ENCODE data around the gene MTMR12. TPM values are rescaled to one million over a fixed set of nuclear protein-coding genes. Genes with fewer than 3 reads are reported as not detected.
A peak's percentile ranks its signal among the peaks of the same experiment; 100 is the strongest.

The MTMR12 gene

GRCh38 chr5:32202394-32202793 is 110.3 kb downstream of the MTMR12 start:
- Histone ChIP-seq H3K9ac (ENCODE audit: low read depth, low read length) (no peak overlapping the region), H3K4me2 (ENCODE audit: low read length) (no peak overlapping the region), H3K27me3 (ENCODE audit: control insufficient read depth, insufficient read depth, low read length) (peaks cover 5% of the 10 kb centered on the region), H3K4me3 (ENCODE audit: low read length) (no peak overlapping the region), H3K9me3 (replicated peaks; ENCODE audit: low read length) (no peaks in the 10 kb centered on the region), H3K4me1 (ENCODE audit: control insufficient read depth, insufficient read depth, low read length) (peaks cover 10% of the 10 kb centered on the region), H3K36me3 (ENCODE audit: insufficient read depth, low read length) (no peaks in the 10 kb centered on the region)

GRCh38 chr5:32201122-32201753 is 111.5 kb downstream of the MTMR12 start:
- H3K4me3 ChIP-seq (ENCODE audit: low read length) = no peak overlapping the region
- H3K27me3 ChIP-seq (ENCODE audit: control insufficient read depth, insufficient read depth, low read length) = peaks cover 5% of the 10 kb centered on the region
- peaks cover 10% of the 10 kb centered on the region for H3K4me1 ChIP-seq (ENCODE audit: control insufficient read depth, insufficient read depth, low read length)
- H3K36me3 ChIP-seq (ENCODE audit: insufficient read depth, low read length) = no peaks in the 10 kb centered on the region
- H3K9ac ChIP-seq (ENCODE audit: low read depth, low read length) = no peak overlapping the region
- no peak overlapping the region for H3K4me2 ChIP-seq (ENCODE audit: low read length)
- H3K9me3 ChIP-seq (replicated peaks; ENCODE audit: low read length) = no peaks in the 10 kb centered on the region

GRCh38 chr5:32197032-32197431 is 115.7 kb downstream of the MTMR12 start:
- no peak overlapping the region for H3K9ac ChIP-seq (ENCODE audit: low read depth, low read length)
- H3K4me3 ChIP-seq (ENCODE audit: low read length) = no peak overlapping the region
- no peaks in the 10 kb centered on the region for H3K9me3 ChIP-seq (replicated peaks; ENCODE audit: low read length)
- no peaks in the 10 kb centered on the region for H3K36me3 ChIP-seq (ENCODE audit: insufficient read depth, low read length)
- no peak overlapping the region for H3K4me2 ChIP-seq (ENCODE audit: low read length)
- H3K27me3 ChIP-seq (ENCODE audit: control insufficient read depth, insufficient read depth, low read length) = no peaks in the 10 kb centered on the region
- H3K4me1 ChIP-seq (ENCODE audit: control insufficient read depth, insufficient read depth, low read length) = peaks cover 20% of the 10 kb centered on the region

- Histone ChIP-seq H3K36me3 (ENCODE audit: insufficient read depth, low read length) (no peaks in the 10 kb centered on the region), H3K4me3 (ENCODE audit: low read length) (no peak overlapping the region)
Measured at GRCh38 chr5:32195265-32195664, 117.5 kb downstream of the MTMR12 start.

GRCh38 chr5:32193591-32193990 is 119.1 kb downstream of the MTMR12 start:
- H3K4me1 ChIP-seq (ENCODE audit: control insufficient read depth, insufficient read depth, low read length) = peaks cover 11% of the 10 kb centered on the region
- peak overlapping the region; percentile 75 for H3K4me2 ChIP-seq (ENCODE audit: low read length)
- no peaks in the 10 kb centered on the region for H3K36me3 ChIP-seq (ENCODE audit: insufficient read depth, low read length)
- peak overlapping the region; percentile 53 for H3K4me3 ChIP-seq (ENCODE audit: low read length)
- no peaks in the 10 kb centered on the region for H3K9me3 ChIP-seq (replicated peaks; ENCODE audit: low read length)
- H3K9ac ChIP-seq (ENCODE audit: low read depth, low read length) = no peak overlapping the region
- no peaks in the 10 kb centered on the region for H3K27me3 ChIP-seq (ENCODE audit: control insufficient read depth, insufficient read depth, low read length)

More at GRCh38 chr5:32195265-32195664, 117.5 kb downstream of the MTMR12 start:
- Histone ChIP-seq H3K9ac (ENCODE audit: low read depth, low read length) (no peak overlapping the region), H3K27me3 (ENCODE audit: control insufficient read depth, insufficient read depth, low read length) (no peaks in the 10 kb centered on the region), H3K9me3 (replicated peaks; ENCODE audit: low read length) (no peaks in the 10 kb centered on the region), H3K4me2 (ENCODE audit: low read length) (no peak overlapping the region), H3K4me1 (ENCODE audit: control insufficient read depth, insufficient read depth, low read length) (peaks cover 15% of the 10 kb centered on the region)

- peaks cover 11% of the 10 kb centered on the region for H3K4me1 ChIP-seq (ENCODE audit: control insufficient read depth, insufficient read depth, low read length)
- H3K9me3 ChIP-seq (replicated peaks; ENCODE audit: low read length) = no peaks in the 10 kb centered on the region
- no peaks in the 10 kb centered on the region for H3K27me3 ChIP-seq (ENCODE audit: control insufficient read depth, insufficient read depth, low read length)
- H3K4me2 ChIP-seq (ENCODE audit: low read length) = no peak overlapping the region
- no peak overlapping the region for H3K4me3 ChIP-seq (ENCODE audit: low read length)
- no peaks in the 10 kb centered on the region for H3K36me3 ChIP-seq (ENCODE audit: insufficient read depth, low read length)
- no peak overlapping the region for H3K9ac ChIP-seq (ENCODE audit: low read depth, low read length)
Measured at GRCh38 chr5:32190095-32190494, 122.6 kb downstream of the MTMR12 start.

GRCh38 chr5:32187675-32188074 is 125.1 kb downstream of the MTMR12 start:
- H3K9ac ChIP-seq (ENCODE audit: low read depth, low read length) = no peak overlapping the region
- no peak overlapping the region for H3K4me2 ChIP-seq (ENCODE audit: low read length)

GRCh38 chr5:32182463-32183063 is 130.2 kb downstream of the MTMR12 start:
- Histone ChIP-seq H3K4me1 (ENCODE audit: control insufficient read depth, insufficient read depth, low read length) (no peaks in the 10 kb centered on the region), H3K9me3 (replicated peaks; ENCODE audit: low read length) (no peaks in the 10 kb centered on the region), H3K27me3 (ENCODE audit: control insufficient read depth, insufficient read depth, low read length) (no peaks in the 10 kb centered on the region), H3K36me3 (ENCODE audit: insufficient read depth, low read length) (no peaks in the 10 kb centered on the region), H3K9ac (ENCODE audit: low read depth, low read length) (no peak overlapping the region), H3K4me3 (ENCODE audit: low read length) (no peak overlapping the region), H3K4me2 (ENCODE audit: low read length) (no peak overlapping the region)

More at GRCh38 chr5:32187675-32188074, 125.1 kb downstream of the MTMR12 start:
- Histone ChIP-seq H3K9me3 (replicated peaks; ENCODE audit: low read length) (no peaks in the 10 kb centered on the region), H3K36me3 (ENCODE audit: insufficient read depth, low read length) (no peaks in the 10 kb centered on the region), H3K27me3 (ENCODE audit: control insufficient read depth, insufficient read depth, low read length) (no peaks in the 10 kb centered on the region), H3K4me3 (ENCODE audit: low read length) (no peak overlapping the region), H3K4me1 (ENCODE audit: control insufficient read depth, insufficient read depth, low read length) (no peaks in the 10 kb centered on the region)

Small RNAs within 50 kb of the gene (small RNA-seq; reads per million reads assigned to genes)
- gene RNU6-1079P = not detected
- 0.56 reads per million for gene RNU6-378P
